Measurements from ENCODE around the gene BCO2.

Gene BCO2

GRCh38 chr11:112143597-112143996, 31.7 kb upstream of the BCO2 start:
- TF ChIP-seq CTCF (IDR thresholded peaks at IDR 0.05; ENCODE audit: low read length, missing control alignments) = no peak
- no peak for DNase-seq (ENCODE audit: low read depth)
- no peak overlapping the region for H3K4me3 ChIP-seq (replicated peaks; ENCODE audit: low read depth, low read length)

GRCh38 chr11:112150517-112150916, 24.8 kb upstream of the BCO2 start:
- TF ChIP-seq CTCF (IDR thresholded peaks at IDR 0.05; ENCODE audit: low read length, missing control alignments) = no peak
- no peak overlapping the region for H3K4me3 ChIP-seq (replicated peaks; ENCODE audit: low read depth, low read length)
- DNase-seq (ENCODE audit: low read depth) = no peak

- peak; percentile 16 for DNase-seq (ENCODE audit: low read depth)
- no peak overlapping the region for H3K4me3 ChIP-seq (replicated peaks; ENCODE audit: low read depth, low read length)
- TF ChIP-seq CTCF (IDR thresholded peaks at IDR 0.05; ENCODE audit: low read length, missing control alignments) = no peak
Observed at GRCh38 chr11:112156153-112156955, 19.0 kb upstream of the BCO2 start.

- no peak for TF ChIP-seq CTCF (IDR thresholded peaks at IDR 0.05; ENCODE audit: low read length, missing control alignments)
- no peak overlapping the region for H3K4me3 ChIP-seq (replicated peaks; ENCODE audit: low read depth, low read length)
- DNase-seq (ENCODE audit: low read depth) = peak; percentile 99
Observed at GRCh38 chr11:112156956-112157766, 18.2 kb upstream of the BCO2 start.

GRCh38 chr11:112159098-112160065, 15.9 kb upstream of the BCO2 start:
- no peak for DNase-seq (ENCODE audit: low read depth)
- no peak for TF ChIP-seq CTCF (IDR thresholded peaks at IDR 0.05; ENCODE audit: low read length, missing control alignments)
- H3K4me3 ChIP-seq (replicated peaks; ENCODE audit: low read depth, low read length) = no peak overlapping the region

- DNase-seq (ENCODE audit: low read depth) = no peak
- no peak for TF ChIP-seq CTCF (IDR thresholded peaks at IDR 0.05; ENCODE audit: low read length, missing control alignments)
- H3K4me3 ChIP-seq (replicated peaks; ENCODE audit: low read depth, low read length) = no peak overlapping the region
Observed at GRCh38 chr11:112160091-112160848, 15.0 kb upstream of the BCO2 start.
